ENCODE measurements around the gene SMC3. TPM values are rescaled to one million over a fixed set of nuclear protein-coding genes. Genes with fewer than 3 reads are reported as not detected.

SMC3 gene
- total and polyA plus RNA-seq, 2 of the 13 experiments (the other 11 are each of a cell fraction or from before 2014, with no cell fraction given), result 11.7 to 48.0 TPM

DNA sequence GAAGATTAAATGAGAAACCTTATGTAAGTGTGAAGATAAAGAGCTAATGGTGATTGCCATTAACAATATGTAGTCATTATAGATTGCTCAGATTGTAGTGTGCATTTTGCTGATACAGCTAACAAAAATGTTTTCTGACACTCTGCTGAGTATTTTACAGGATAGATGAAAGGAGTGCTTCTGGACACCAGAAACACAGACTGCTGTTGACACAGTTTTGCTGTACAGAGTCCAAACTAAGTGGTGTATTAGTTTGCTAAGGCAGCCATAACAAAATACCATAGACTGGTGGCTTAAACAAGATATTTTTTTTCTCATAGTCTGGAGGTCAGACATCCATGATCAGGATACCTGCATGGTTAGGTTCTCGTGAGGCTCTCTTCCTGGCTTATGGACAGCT is 2.2 kb downstream of the SMC3 start (continued):
- TF ChIP-seq, protein P1, sequence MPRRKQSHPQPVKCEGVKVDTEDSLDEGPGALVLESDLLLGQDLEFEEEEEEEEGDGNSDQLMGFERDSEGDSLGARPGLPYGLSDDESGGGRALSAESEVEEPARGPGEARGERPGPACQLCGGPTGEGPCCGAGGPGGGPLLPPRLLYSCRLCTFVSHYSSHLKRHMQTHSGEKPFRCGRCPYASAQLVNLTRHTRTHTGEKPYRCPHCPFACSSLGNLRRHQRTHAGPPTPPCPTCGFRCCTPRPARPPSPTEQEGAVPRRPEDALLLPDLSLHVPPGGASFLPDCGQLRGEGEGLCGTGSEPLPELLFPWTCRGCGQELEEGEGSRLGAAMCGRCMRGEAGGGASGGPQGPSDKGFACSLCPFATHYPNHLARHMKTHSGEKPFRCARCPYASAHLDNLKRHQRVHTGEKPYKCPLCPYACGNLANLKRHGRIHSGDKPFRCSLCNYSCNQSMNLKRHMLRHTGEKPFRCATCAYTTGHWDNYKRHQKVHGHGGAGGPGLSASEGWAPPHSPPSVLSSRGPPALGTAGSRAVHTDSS (CRISPR knock-in tag; conservative IDR thresholded peaks at IDR 0.05), result no peak
- TF ChIP-seq ZNF792 (CRISPR knock-in tag; IDR thresholded peaks at IDR 0.05) (0 out of 2 replicates have a peak, but pooled peaks have one; percentile 29), TEAD3 (CRISPR knock-in tag; optimal IDR thresholded peaks at IDR 0.05; ENCODE audit: borderline replicate concordance) (peak; percentile 61), SP5 (CRISPR knock-in tag; IDR thresholded peaks at IDR 0.05; ENCODE audit: borderline replicate concordance, low read depth) (peak; percentile 8; the same call in 1 of the 2 replicates), ZNF451 (CRISPR knock-in tag; IDR thresholded peaks at IDR 0.05) (no peak), GATAD1 (CRISPR knock-in tag; IDR thresholded peaks at IDR 0.05) (peak; percentile 50; the same call in 1 of the 2 replicates), TFE3 (CRISPR knock-in tag; IDR thresholded peaks at IDR 0.05) (0 out of 2 replicates have a peak, but pooled peaks have one; percentile 30), FOXA3 (CRISPR knock-in tag; IDR thresholded peaks at IDR 0.05) (peak; percentile 94), HNF4A (CRISPR knock-in tag; IDR thresholded peaks at IDR 0.05) (peak; percentile 89), ZNF124 (CRISPR knock-in tag; IDR thresholded peaks at IDR 0.05) (no peak), ZMAT3 (CRISPR knock-in tag; conservative IDR thresholded peaks at IDR 0.05) (0 out of 2 replicates have a peak, but pooled peaks have one; percentile 37), MED1 (CRISPR knock-in tag; IDR thresholded peaks at IDR 0.05) (peak; percentile 58; the same call in 1 of the 2 replicates), ZNF777 (CRISPR knock-in tag; IDR thresholded peaks at IDR 0.05) (no peak), GFI1 (CRISPR knock-in tag; IDR thresholded peaks at IDR 0.05; ENCODE audit: borderline replicate concordance) (no peak), HDAC2 (CRISPR knock-in tag; IDR thresholded peaks at IDR 0.05) (peak; percentile 62; the same call in 1 of the 2 replicates), ZKSCAN8 (CRISPR knock-in tag; IDR thresholded peaks at IDR 0.05; ENCODE audit: borderline replicate concordance) (peak; percentile 40; the same call in 1 of the 2 replicates), FOXP1 (IDR thresholded peaks at IDR 0.05) (0 out of 2 replicates have a peak, but pooled peaks have one; percentile 35), FOXP1 (CRISPR knock-in tag; IDR thresholded peaks at IDR 0.05) (peak; percentile 73), HNF4G (IDR thresholded peaks at IDR 0.05; ENCODE audit: borderline replicate concordance, low read depth, low read length) (peak; percentile 74), HNF4G (CRISPR knock-in tag; IDR thresholded peaks at IDR 0.05; ENCODE audit: borderline replicate concordance, low read depth) (no peak), ZSCAN21 (CRISPR knock-in tag; IDR thresholded peaks at IDR 0.05; ENCODE audit: borderline replicate concordance) (no peak), HES4 (CRISPR knock-in tag; IDR thresholded peaks at IDR 0.05; ENCODE audit: borderline replicate concordance) (no peak), ZNF749 (CRISPR knock-in tag; IDR thresholded peaks at IDR 0.05; ENCODE audit: borderline replicate concordance) (no peak)
- TF ChIP-seq, protein P2, sequence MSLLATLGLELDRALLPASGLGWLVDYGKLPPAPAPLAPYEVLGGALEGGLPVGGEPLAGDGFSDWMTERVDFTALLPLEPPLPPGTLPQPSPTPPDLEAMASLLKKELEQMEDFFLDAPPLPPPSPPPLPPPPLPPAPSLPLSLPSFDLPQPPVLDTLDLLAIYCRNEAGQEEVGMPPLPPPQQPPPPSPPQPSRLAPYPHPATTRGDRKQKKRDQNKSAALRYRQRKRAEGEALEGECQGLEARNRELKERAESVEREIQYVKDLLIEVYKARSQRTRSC (CRISPR knock-in tag; IDR thresholded peaks at IDR 0.05; ENCODE audit: low read depth), result no peak
- TF ChIP-seq, protein P3, sequence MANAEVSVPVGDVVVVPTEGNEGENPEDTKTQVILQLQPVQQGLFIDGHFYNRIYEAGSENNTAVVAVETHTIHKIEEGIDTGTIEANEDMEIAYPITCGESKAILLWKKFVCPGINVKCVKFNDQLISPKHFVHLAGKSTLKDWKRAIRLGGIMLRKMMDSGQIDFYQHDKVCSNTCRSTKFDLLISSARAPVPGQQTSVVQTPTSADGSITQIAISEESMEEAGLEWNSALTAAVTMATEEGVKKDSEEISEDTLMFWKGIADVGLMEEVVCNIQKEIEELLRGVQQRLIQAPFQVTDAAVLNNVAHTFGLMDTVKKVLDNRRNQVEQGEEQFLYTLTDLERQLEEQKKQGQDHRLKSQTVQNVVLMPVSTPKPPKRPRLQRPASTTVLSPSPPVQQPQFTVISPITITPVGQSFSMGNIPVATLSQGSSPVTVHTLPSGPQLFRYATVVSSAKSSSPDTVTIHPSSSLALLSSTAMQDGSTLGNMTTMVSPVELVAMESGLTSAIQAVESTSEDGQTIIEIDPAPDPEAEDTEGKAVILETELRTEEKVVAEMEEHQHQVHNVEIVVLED (CRISPR knock-in tag; IDR thresholded peaks at IDR 0.05; ENCODE audit: borderline replicate concordance), result no peak
- TF ChIP-seq, protein P4, sequence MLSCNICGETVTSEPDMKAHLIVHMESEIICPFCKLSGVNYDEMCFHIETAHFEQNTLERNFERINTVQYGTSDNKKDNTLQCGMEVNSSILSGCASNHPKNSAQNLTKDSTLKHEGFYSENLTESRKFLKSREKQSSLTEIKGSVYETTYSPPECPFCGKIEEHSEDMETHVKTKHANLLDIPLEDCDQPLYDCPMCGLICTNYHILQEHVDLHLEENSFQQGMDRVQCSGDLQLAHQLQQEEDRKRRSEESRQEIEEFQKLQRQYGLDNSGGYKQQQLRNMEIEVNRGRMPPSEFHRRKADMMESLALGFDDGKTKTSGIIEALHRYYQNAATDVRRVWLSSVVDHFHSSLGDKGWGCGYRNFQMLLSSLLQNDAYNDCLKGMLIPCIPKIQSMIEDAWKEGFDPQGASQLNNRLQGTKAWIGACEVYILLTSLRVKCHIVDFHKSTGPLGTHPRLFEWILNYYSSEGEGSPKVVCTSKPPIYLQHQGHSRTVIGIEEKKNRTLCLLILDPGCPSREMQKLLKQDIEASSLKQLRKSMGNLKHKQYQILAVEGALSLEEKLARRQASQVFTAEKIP (CRISPR knock-in tag; IDR thresholded peaks at IDR 0.05; ENCODE audit: borderline replicate concordance), result no peak
